HepG2 (cell line): ENCODE results near the gene EMID1. TPM values are rescaled to one million over a fixed set of nuclear protein-coding genes. Genes with fewer than 3 reads are reported as not detected.

Experiments used
- ERF ChIP-seq: IDR thresholded peaks from 2 replicates; pipeline ENCODE4 v1.6.1; 2018; ENCODE audit warnings: missing biosample characterization, missing genetic modification reagents
- HINFP ChIP-seq: sonication (generic); formaldehyde crosslinking; IDR thresholded peaks from 2 replicates; pipeline ENCODE4 v1.4.0; 2020; ENCODE audit warnings: low read depth, mild to moderate bottlenecking, missing genetic modification reagents
- SMAD9 ChIP-seq: sonication (generic); formaldehyde crosslinking; IDR thresholded peaks from 2 replicates; pipeline ENCODE4 v1.5.1; 2020; ENCODE audit warnings: mild to moderate bottlenecking, missing genetic modification reagents
- SNAI1 ChIP-seq: sonication (generic); formaldehyde crosslinking; IDR thresholded peaks from 2 replicates; pipeline ENCODE4 v1.5.0; 2020; ENCODE audit warnings: mild to moderate bottlenecking, missing genetic modification reagents, borderline replicate concordance
- SNAPC2 ChIP-seq: sonication (generic); formaldehyde crosslinking; IDR thresholded peaks from 2 replicates; pipeline ENCODE4 v1.8.1; 2022; ENCODE audit warnings: mild to moderate bottlenecking, missing genetic modification reagents
- TBP ChIP-seq: sonication (generic); formaldehyde crosslinking; IDR thresholded peaks from 2 replicates; pipeline ENCODE4 v1.5.0; 2020; ENCODE audit warnings: missing genetic modification reagents
- TFDP2 ChIP-seq: sonication (generic); formaldehyde crosslinking; IDR thresholded peaks from 2 replicates; pipeline ENCODE4 v1.4.0; 2020; ENCODE audit warnings: missing genetic modification reagents
- TMF1 ChIP-seq: sonication (generic); formaldehyde crosslinking; IDR thresholded peaks from 2 replicates; pipeline ENCODE4 v1.8.1; 2022; ENCODE audit warnings: low read depth, missing genetic modification reagents
- ZBTB40 ChIP-seq, 2 experiments: fragments of 450-650 bp in 1 of 2; sonication (generic) in 1 of 2; formaldehyde crosslinking in 1 of 2; IDR thresholded peaks; 2 replicates each; pipeline versions ENCODE4 v1.6.1 to v1.8.0; 2016 to 2022; ENCODE audit warnings: antibody characterized with exemption in 1 of 2, mild to moderate bottlenecking in 1 of 2, missing genetic modification reagents in 1 of 2
- ZNF253 ChIP-seq: sonication (generic); formaldehyde crosslinking; IDR thresholded peaks from 2 replicates; pipeline ENCODE4 v1.8.0; 2022; ENCODE audit warnings: mild to moderate bottlenecking, missing genetic modification reagents, borderline replicate concordance
- ZNF326 ChIP-seq: sonication (generic); formaldehyde crosslinking; IDR thresholded peaks from 2 replicates; pipeline ENCODE4 v1.4.0; 2020; ENCODE audit warnings: missing genetic modification reagents, borderline replicate concordance
- ZNF563 ChIP-seq: sonication (generic); formaldehyde crosslinking; IDR thresholded peaks from 2 replicates; pipeline ENCODE4 v1.8.0; 2022; ENCODE audit warnings: mild to moderate bottlenecking, moderate library complexity, missing genetic modification reagents
- ZNF597 ChIP-seq: sonication (generic); formaldehyde crosslinking; IDR thresholded peaks from 2 replicates; pipeline ENCODE4 v1.5.0; 2020; ENCODE audit warnings: missing genetic modification reagents
- polyA plus RNA-seq, 8 experiments: library from polyadenylated mRNA; depleted of rRNA in 3 of 8; stranded (reverse) in 7 of 8; unstranded in 1 of 8; fragments of >200 nt; fragmentation: Illumina TruSeq in 4 of 8; extraction: Trizol in 4 of 8; gene quantifications; 2 replicates each; pipeline versions ENCODE4 v1.2.1 to v1.2.3, GENCODE V29; 2011 to 2016; ENCODE audit warnings: low read depth in 4 of 8, missing spikeins in 1 of 8, mixed read lengths in 1 of 8; ENCODE audit not compliant: insufficient read depth in 1 of 8
- total RNA-seq, 5 experiments: library from RNA; depleted of rRNA; stranded (reverse); fragments of >200 nt; fragmentation: Illumina TruSeq; extraction: Trizol; gene quantifications; 2 replicates each; pipeline ENCODE4 v1.2.3, GENCODE V29; 2016; ENCODE audit warnings: low read depth in 1 of 5

EMID1 gene
- total and polyA plus RNA-seq, 2 of the 13 experiments (the other 11 are each of a cell fraction or from before 2014, with no cell fraction given): 0.45 to 0.82 TPM

GRCh38 chr22:29306175-29306834 is 100.6 kb downstream of the EMID1 start, which contains the start of gene GAS2L1 (continued):
- TF ChIP-seq ZBTB40 (IDR thresholded peaks at IDR 0.05) (no peak), ZBTB40 (CRISPR knock-in tag; IDR thresholded peaks at IDR 0.05) (no peak), ZNF253 (CRISPR knock-in tag) (no peak), TMF1 (CRISPR knock-in tag) (peak; percentile 24; the same call in 1 of the 2 replicates), TBP (CRISPR knock-in tag) (no peak), TFDP2 (CRISPR knock-in tag) (peak; percentile 87), SNAI1 (CRISPR knock-in tag) (0 out of 2 replicates have a peak, but pooled peaks have one; percentile 63), SMAD9 (no peak), ZNF597 (CRISPR knock-in tag) (no peak), HINFP (CRISPR knock-in tag) (0 out of 2 replicates have a peak, but pooled peaks have one; percentile 56), ZNF326 (CRISPR knock-in tag) (no peak), ERF (CRISPR knock-in tag) (peak; percentile 56; the same call in 1 of the 2 replicates), ZNF563 (peak; percentile 40; the same call in 1 of the 2 replicates), SNAPC2 (no peak)
